ENCODE data around the gene KRTAP3-1. TPM values are rescaled to one million over a fixed set of nuclear protein-coding genes. Genes with fewer than 3 reads are reported as not detected.

The KRTAP3-1 gene
- total and polyA plus RNA-seq, 9 of the 15 experiments (the other 6 are each of a cell fraction or from before 2014, with no cell fraction given): not detected

- Histone ChIP-seq H3K36me3 (ENCODE audit: control insufficient read depth, insufficient read depth, low read length) (no peaks in the 10 kb centered on the region), H4K20me1 (replicated peaks; ENCODE audit: control insufficient read depth, insufficient read depth, low read length) (no peaks in the 10 kb centered on the region; the same call in 1 of the 2 replicates), H3K79me2 (ENCODE audit: control insufficient read depth, insufficient read depth, low read length) (no peaks in the 10 kb centered on the region), H3K4me3 (no peak overlapping the region), H3K27me3 (ENCODE audit: control insufficient read depth in 2 of 2, insufficient read depth in 2 of 2, low read length in 2 of 2) (peaks cover 3 to 34% of the 10 kb centered on the region in 2 experiments; a peak in 4 of 5 replicates), H3K27ac (ENCODE audit: extremely low read depth, low read depth, low read length) (no peak overlapping the region), H3K9me1 (ENCODE audit: control insufficient read depth, insufficient read depth, low read length) (peaks cover 4% of the 10 kb centered on the region), H3K4me2 (ENCODE audit: insufficient read depth, low read length) (no peak overlapping the region), H3K9ac (ENCODE audit: insufficient read depth in 1 of 2, low read depth in 2 of 2, low read length in 2 of 2) (no peak overlapping the region), H2AFZ (ENCODE audit: low read depth, low read length) (no peak overlapping the region), H3K4me1 (replicated peaks in 1 of 2; ENCODE audit: control insufficient read depth in 2 of 2, insufficient read depth in 2 of 2, low read length in 2 of 2) (no peaks in the 10 kb centered on the region; a peak in 1 of 5 replicates), H3K9me3 (replicated peaks; ENCODE audit: control insufficient read depth, insufficient read depth, low read depth, low read length) (no peaks in the 10 kb centered on the region)
- ATAC-seq: no peak
- intact Hi-C loops (cut with micrococcal nuclease): no loop called here
- 2% methylated on average over 3 of the region's 3 CpGs for WGBS (ENCODE audit: insufficient coverage, low coverage, missing lambda C conversion rate)
- no peak for DNase-seq (ENCODE audit: extremely low read depth in 1 of 4, low spot score in 3 of 4)
- no TSS peak for BruUV-seq (replicated peaks)
- no peak for TF ChIP-seq MXI1 (IDR thresholded peaks at IDR 0.05; ENCODE audit: low read depth, low read length)
- no peak for TF ChIP-seq HCFC1 (IDR thresholded peaks at IDR 0.05; ENCODE audit: low read depth, low read length)
- no peak for TF ChIP-seq TAF9B (IDR thresholded peaks at IDR 0.05; ENCODE audit: partially characterized antibody)
- no peak for TF ChIP-seq ZNF436 (CRISPR knock-in tag; IDR thresholded peaks at IDR 0.05)
- TF ChIP-seq DLX4 (CRISPR knock-in tag; IDR thresholded peaks at IDR 0.05): no peak
- no peak for TF ChIP-seq ATF6 (CRISPR knock-in tag; IDR thresholded peaks at IDR 0.05)
- no peak for TF ChIP-seq EWSR1 (IDR thresholded peaks at IDR 0.05; ENCODE audit: borderline replicate concordance, low read depth, partially characterized antibody)
- TF ChIP-seq MBD1 (CRISPR knock-in tag; IDR thresholded peaks at IDR 0.05): no peak
- TF ChIP-seq ZNF507 (tag; conservative IDR thresholded peaks at IDR 0.05): no peak
- TF ChIP-seq SMARCB1 (IDR thresholded peaks at IDR 0.05; ENCODE audit: insufficient read length, low read depth): no peak
- TF ChIP-seq ZNF24 (IDR thresholded peaks at IDR 0.05): no peak
- TF ChIP-seq RAD21 (CRISPR knock-in tag; conservative IDR thresholded peaks at IDR 0.05 in 1 of 2, IDR thresholded peaks at IDR 0.05 in 1 of 2): no peak
- TF ChIP-seq XRCC4 (IDR thresholded peaks at IDR 0.05; ENCODE audit: extremely low read depth, insufficient read depth, insufficient read length): no peak
- no peak for TF ChIP-seq COPS2 (conservative IDR thresholded peaks at IDR 0.05)
- TF ChIP-seq CC2D1A (IDR thresholded peaks at IDR 0.05): no peak
- ChIA-PET POLR2A (interaction anchor here (0.6 to 2.2 kb wide), 5 partner anchors 16 to 809 kb away, joined by 3 to 8 read pairs (median 4); no protein-coding TSS in a partner anchor), CTCF (ENCODE audit: low intra/inter-chr PET ratio) (no interaction called here)
- no peak for FAIRE-seq
- in situ Hi-C loops (cut with MboI): no loop called here
Measured at GRCh38 chr17:40980117-40980516, 28.8 kb downstream of the KRTAP3-1 start.
